Smooth muscle cell (in vitro differentiated cells): ENCODE data around the gene MDH2. TPM values are rescaled to one million over a fixed set of nuclear protein-coding genes. Genes with fewer than 3 reads are reported as not detected.
A peak's percentile ranks its signal among the peaks of the same experiment; 100 is the strongest.
"Not testable (repeated sequence)": the region's sequence is repeated elsewhere in the genome, so short reads cannot be mapped to it uniquely, and the experiment has no call there.

ENCODE experiments used
- DNase-seq: peaks from one replicate; lab custom pipeline; 2025; ENCODE audit not compliant: unreplicated experiment; lab: John Stamatoyannopoulos, UW
- H2AFZ ChIP-seq: fragments of 200-600 bp; sonication (generic); 2 replicates; pipeline ENCODE4 v1.6.0; 2016; ENCODE audit warnings: antibody characterized with exemption, low read depth, mild to moderate bottlenecking
- H3F3A ChIP-seq: fragments of 200-600 bp; sonication (generic); 2 replicates; pipeline ENCODE4 v1.6.0; 2017; ENCODE audit warnings: antibody characterized with exemption, low read depth
- H3K27ac ChIP-seq: fragments of 200-600 bp; sonication (generic); 2 replicates; pipeline ENCODE4 v1.5.1; 2016; ENCODE audit warnings: low read depth, mild to moderate bottlenecking
- H3K27me3 ChIP-seq: fragments of 200-600 bp; sonication (generic); 2 replicates; pipeline ENCODE4 v1.6.1; 2016; ENCODE audit warnings: low read depth, mild to moderate bottlenecking
- H3K36me3 ChIP-seq: fragments of 200-600 bp; sonication (generic); 2 replicates; pipeline ENCODE4 v1.5.1; 2016; ENCODE audit warnings: low read depth
- H3K4me1 ChIP-seq: fragments of 200-600 bp; sonication (generic); 2 replicates; pipeline ENCODE4 v1.5.1; 2016; ENCODE audit warnings: low read depth
- H3K4me2 ChIP-seq: fragments of 200-600 bp; sonication (generic); 2 replicates; pipeline ENCODE4 v1.6.0; 2016; ENCODE audit warnings: mild to moderate bottlenecking
- H3K4me3 ChIP-seq: fragments of 200-600 bp; sonication (generic); 2 replicates; pipeline ENCODE4 v1.5.1; 2016; ENCODE audit warnings: mild to moderate bottlenecking
- H3K79me2 ChIP-seq: fragments of 200-600 bp; sonication (generic); 2 replicates; pipeline ENCODE4 v1.6.0; 2016; ENCODE audit warnings: low read depth, mild to moderate bottlenecking
- H3K9ac ChIP-seq: fragments of 200-600 bp; sonication (generic); 2 replicates; pipeline ENCODE4 v1.6.0; 2016; ENCODE audit warnings: low read depth
- H3K9me3 ChIP-seq: fragments of 200-600 bp; sonication (generic); replicated peaks from 2 replicates; pipeline ENCODE4 v1.5.1; 2016; ENCODE audit warnings: low read depth
- H4K20me1 ChIP-seq: fragments of 200-600 bp; sonication (generic); 2 replicates; pipeline ENCODE4 v1.6.0; 2016; ENCODE audit warnings: low read depth
- CTCF ChIP-seq: fragments of 200-600 bp; sonication (generic); IDR thresholded peaks from 2 replicates; pipeline ENCODE4 v1.5.1; 2017; ENCODE audit warnings: borderline replicate concordance, mild to moderate bottlenecking, antibody characterized with exemption; ENCODE audit not compliant: insufficient read depth, poor library complexity, severe bottlenecking
- WGBS: methylation state at CpG from one replicate; pipeline ENCODE4 v1.1.7; 2016; ENCODE audit warnings: low lambda C conversion rate; 5-methylcytosine and 5-hydroxymethylcytosine counted together
- polyA plus RNA-seq: library from polyadenylated mRNA; unstranded; fragments of >200 nt; fragmentation: Nextera tagmentation; extraction: Ambion mirVana; gene quantifications from 2 replicates; pipeline ENCODE4 v1.2.1, GENCODE V29; 2016
- total RNA-seq: library from RNA; depleted of rRNA; stranded (reverse); fragments of >200 nt; gene quantifications from 2 replicates; pipeline ENCODE4 v1.2.3, GENCODE V29; 2014

Gene MDH2
- total and polyA plus RNA-seq, 2 experiments from 2014 or later: 57.0 to 216 TPM

- Histone ChIP-seq H2AFZ (no peak overlapping the region), H3K79me2 (no peaks in the 10 kb centered on the region), H3K36me3 (no peaks in the 10 kb centered on the region), H3K27ac (no peak overlapping the region), H4K20me1 (no peaks in the 10 kb centered on the region), H3K9me3 (no peaks in the 10 kb centered on the region), H3F3A (no peaks in the 10 kb centered on the region), H3K27me3 (no peaks in the 10 kb centered on the region), H3K4me3 (no peak overlapping the region), H3K4me2 (no peak overlapping the region), H3K4me1 (no peaks in the 10 kb centered on the region), H3K9ac (no peak overlapping the region)
- TF ChIP-seq CTCF: no peak
- WGBS: 91% methylated on average over 11 of the region's 11 CpGs
- no peak for DNase-seq
These were observed 38.0 kb upstream of the MDH2 start for GRCh38 chr7:76009672-76010600.

GRCh38 chr7:76011442-76011861 is 36.5 kb upstream of the MDH2 start:
- Histone ChIP-seq H3K36me3 (peaks cover 1% of the 10 kb centered on the region), H4K20me1 (no peaks in the 10 kb centered on the region), H3K27ac (peak overlapping the region; percentile 59), H3K27me3 (no peaks in the 10 kb centered on the region), H3F3A (no peaks in the 10 kb centered on the region), H2AFZ (no peak overlapping the region), H3K79me2 (no peaks in the 10 kb centered on the region), H3K4me2 (peak overlapping the region; percentile 48), H3K9me3 (no peaks in the 10 kb centered on the region), H3K9ac (no peak overlapping the region), H3K4me1 (no peaks in the 10 kb centered on the region), H3K4me3 (no peak overlapping the region)
- no peak for TF ChIP-seq CTCF
- 36% methylated on average over 8 of the region's 8 CpGs for WGBS
- DNase-seq: no peak

- no peak overlapping the region for H3K27ac ChIP-seq
- TF ChIP-seq CTCF: no peak
- H3K4me2 ChIP-seq: no peak overlapping the region
- no peaks in the 10 kb centered on the region for H4K20me1 ChIP-seq
- H3K27me3 ChIP-seq: no peaks in the 10 kb centered on the region
- no peak overlapping the region for H3K4me3 ChIP-seq
- no peaks in the 10 kb centered on the region for H3K9me3 ChIP-seq
- H2AFZ ChIP-seq: no peak overlapping the region
- H3K79me2 ChIP-seq: no peaks in the 10 kb centered on the region
- no peak for DNase-seq
- H3K4me1 ChIP-seq: no peaks in the 10 kb centered on the region
- 95% methylated on average over 13 of the region's 13 CpGs for WGBS
- no peak overlapping the region for H3K9ac ChIP-seq
- H3F3A ChIP-seq: no peaks in the 10 kb centered on the region
- H3K36me3 ChIP-seq: peaks cover 7% of the 10 kb centered on the region
These were observed 31.5 kb upstream of the MDH2 start for GRCh38 chr7:76016191-76016947.

GRCh38 chr7:76018520-76018919 is 29.4 kb upstream of the MDH2 start:
- H3K27me3 ChIP-seq, H3K4me2 ChIP-seq, H3K9me3 ChIP-seq, H3K27ac ChIP-seq, H3K9ac ChIP-seq, DNase-seq, H3K79me2 ChIP-seq, H3K4me3 ChIP-seq, H3K4me1 ChIP-seq, H4K20me1 ChIP-seq, H3K36me3 ChIP-seq, H2AFZ ChIP-seq, H3F3A ChIP-seq: not testable (repeated sequence)
- WGBS: 96% methylated on average over 4 of the region's 4 CpGs
